H9 (cell line): ENCODE data around the gene GALNT7. TPM values are rescaled to one million over a fixed set of nuclear protein-coding genes. Genes with fewer than 3 reads are reported as not detected.
A peak's percentile ranks its signal among the peaks of the same experiment; 100 is the strongest.

Source experiments
- DNase-seq: peaks from one replicate; pipeline ENCODE4 v3.0.0-alpha.2; 2017
- H2AFZ ChIP-seq: one replicate; pipeline ENCODE4 v1.6.1; 2013; ENCODE audit warnings: mild to moderate bottlenecking, low read length, control low read depth, moderate library complexity
- H2AK5ac ChIP-seq: 2 replicates; pipeline ENCODE4 v1.6.1; 2013; ENCODE audit warnings: low read length, control low read depth, mixed read lengths; ENCODE audit not compliant: insufficient read length
- H2BK120ac ChIP-seq: one replicate; pipeline ENCODE4 v1.6.1; 2013; ENCODE audit warnings: low read depth, mild to moderate bottlenecking, low read length, control low read depth, inconsistent platforms; ENCODE audit not compliant: poor library complexity, severe bottlenecking
- H2BK12ac ChIP-seq: 2 replicates; pipeline ENCODE4 v1.6.1; 2013; ENCODE audit warnings: low read length, control low read depth, mixed read lengths, low read depth; ENCODE audit not compliant: insufficient read length
- H2BK15ac ChIP-seq: 2 replicates; pipeline ENCODE4 v1.6.1; 2013; ENCODE audit warnings: low read depth, low read length, control low read depth
- H2BK20ac ChIP-seq: one replicate; pipeline ENCODE4 v1.6.1; 2013; ENCODE audit warnings: low read depth, mild to moderate bottlenecking, low read length, control low read depth, inconsistent platforms; ENCODE audit not compliant: poor library complexity, severe bottlenecking
- H2BK5ac ChIP-seq: 2 replicates; pipeline ENCODE4 v1.6.1; 2013; ENCODE audit warnings: low read length, control low read depth, mixed read lengths; ENCODE audit not compliant: insufficient read length
- H3K14ac ChIP-seq: 2 replicates; pipeline ENCODE4 v1.6.1; 2013; ENCODE audit warnings: low read length, control low read depth; ENCODE audit not compliant: insufficient read depth
- H3K18ac ChIP-seq: 2 replicates; pipeline ENCODE4 v1.6.1; 2013; ENCODE audit warnings: low read depth, mild to moderate bottlenecking, mixed read lengths, low read length, control low read depth; ENCODE audit not compliant: insufficient read length
- H3K23ac ChIP-seq: 2 replicates; pipeline ENCODE4 v1.6.1; 2013; ENCODE audit warnings: low read length, control low read depth, mixed read lengths, low read depth; ENCODE audit not compliant: insufficient read length
- H3K23me2 ChIP-seq: 2 replicates; pipeline ENCODE4 v1.6.1; 2013; ENCODE audit warnings: low read depth, mild to moderate bottlenecking, mixed read lengths, low read length, control low read depth; ENCODE audit not compliant: insufficient read length, poor library complexity, severe bottlenecking
- H3K27ac ChIP-seq: 2 replicates; pipeline ENCODE4 v1.5.1; 2013; ENCODE audit warnings: low read length, control low read depth, mixed read lengths, low read depth; ENCODE audit not compliant: insufficient read length
- H3K27me3 ChIP-seq: 2 replicates; pipeline ENCODE4 v1.6.1; 2013; ENCODE audit warnings: low read length, control low read depth, inconsistent platforms; ENCODE audit not compliant: insufficient read depth
- H3K4ac ChIP-seq: 2 replicates; pipeline ENCODE4 v1.6.1; 2013; ENCODE audit warnings: low read depth, mild to moderate bottlenecking, control low read depth, inconsistent platforms, low read length, moderate library complexity
- H3K4me1 ChIP-seq: 2 replicates; pipeline ENCODE4 v1.6.1; 2013; ENCODE audit warnings: low read length, control low read depth, inconsistent platforms; ENCODE audit not compliant: insufficient read depth
- H3K4me2 ChIP-seq: 2 replicates; pipeline ENCODE4 v1.6.1; 2013; ENCODE audit warnings: low read length, control low read depth, mixed read lengths; ENCODE audit not compliant: insufficient read length, insufficient read depth
- H3K56ac ChIP-seq: 2 replicates; pipeline ENCODE4 v1.6.1; 2013; ENCODE audit warnings: low read depth, mild to moderate bottlenecking, mixed read lengths, low read length, control low read depth; ENCODE audit not compliant: insufficient read length
- H3K79me1 ChIP-seq: 2 replicates; pipeline ENCODE4 v1.6.1; 2013; ENCODE audit warnings: low read depth, mild to moderate bottlenecking, moderate library complexity, low read length, control low read depth, inconsistent platforms; ENCODE audit not compliant: insufficient read depth, poor library complexity, severe bottlenecking
- H3K79me2 ChIP-seq: 2 replicates; pipeline ENCODE4 v1.6.1; 2013; ENCODE audit warnings: low read length, control low read depth, inconsistent platforms; ENCODE audit not compliant: insufficient read depth
- H3K9ac ChIP-seq: 2 replicates; pipeline ENCODE4 v1.6.1; 2013; ENCODE audit warnings: low read length, control low read depth, mixed read lengths; ENCODE audit not compliant: insufficient read length; ENCODE audit errors: extremely low read depth
- H3K9me3 ChIP-seq: one replicate; pipeline ENCODE4 v1.6.1; 2013; ENCODE audit warnings: low read depth, low read length, inconsistent platforms; ENCODE audit not compliant: control insufficient read depth
- H3T11ph ChIP-seq: one replicate; pipeline ENCODE4 v1.6.1; 2013; ENCODE audit warnings: mild to moderate bottlenecking, low read length, control low read depth, inconsistent platforms
- H4K20me1 ChIP-seq: one replicate; pipeline ENCODE4 v1.6.1; 2013; ENCODE audit not compliant: control insufficient read depth, insufficient read length, insufficient read depth
- H4K5ac ChIP-seq: 2 replicates; pipeline ENCODE4 v1.6.1; 2013; ENCODE audit warnings: low read depth, mild to moderate bottlenecking, mixed read lengths, low read length, control low read depth; ENCODE audit not compliant: insufficient read length
- H4K8ac ChIP-seq: replicated peaks from 2 replicates; pipeline ENCODE4 v1.6.1; 2013; ENCODE audit warnings: low read length, control low read depth, mixed read lengths, low read depth; ENCODE audit not compliant: insufficient read length
- H4K91ac ChIP-seq: 2 replicates; pipeline ENCODE4 v1.6.1; 2013; ENCODE audit warnings: low read depth, mild to moderate bottlenecking, moderate library complexity, mixed read lengths, low read length, control low read depth; ENCODE audit not compliant: insufficient read length
- H3K27ac Mint-ChIP-seq, 3 experiments: 2 replicates in 2 of 3; 3 replicates in 1 of 3; pipeline ENCODE4 v1.8.0; 2020 to 2021; ENCODE audit warnings: mixed read lengths in 3 of 3, mild to moderate bottlenecking in 1 of 3, moderate library complexity in 1 of 3
- H3K27me3 Mint-ChIP-seq: 2 replicates; pipeline ENCODE4 v1.8.0; 2021; ENCODE audit warnings: low read depth, mild to moderate bottlenecking, moderate library complexity, mixed read lengths
- H3K36me3 Mint-ChIP-seq, 3 experiments: 2 replicates in 2 of 3; 3 replicates in 1 of 3; pipeline ENCODE4 v1.8.0; 2020 to 2021; ENCODE audit warnings: low read depth in 3 of 3, mixed read lengths in 3 of 3; ENCODE audit not compliant: insufficient read depth in 1 of 3
- H3K4me1 Mint-ChIP-seq, 2 experiments: 2 replicates each; pipeline ENCODE4 v1.8.0; 2020; ENCODE audit warnings: mixed read lengths in 2 of 2
- H3K4me3 Mint-ChIP-seq, 2 experiments: 2 replicates in 1 of 2; 3 replicates in 1 of 2; pipeline ENCODE4 v1.8.0; 2020 to 2021; ENCODE audit warnings: mild to moderate bottlenecking in 2 of 2, mixed read lengths in 2 of 2, moderate library complexity in 1 of 2
- H3K9me3 Mint-ChIP-seq, 2 experiments: 2 replicates in 1 of 2; 3 replicates in 1 of 2; pipeline ENCODE4 v1.8.0; 2020; ENCODE audit warnings: mild to moderate bottlenecking in 2 of 2, mixed read lengths in 2 of 2, moderate library complexity in 1 of 2
- CTCF ChIP-seq: fragments of 200-600 bp; sonication (generic); conservative IDR thresholded peaks from 3 replicates; pipeline ENCODE4 v1.8.0; 2021; ENCODE audit warnings: antibody characterized with exemption, mild to moderate bottlenecking
- WGBS: extraction: QIAGEN DNeasy Blood & Tissue Kit; methylation state at CpG from one replicate; pipeline ENCODE4 v1.1.7; 2013; ENCODE audit warnings: missing lambda C conversion rate, low lambda C conversion rate, mixed read lengths; ENCODE audit not compliant: insufficient read length; ENCODE audit errors: extremely low coverage; 5-methylcytosine and 5-hydroxymethylcytosine counted together
- total RNA-seq: library from RNA; stranded (reverse); gene quantifications from 2 replicates; pipeline ENCODE4 v1.2.1, GENCODE V29; 2021

The GALNT7 gene
- total RNA-seq, 1 experiment from 2014 or later, result 57.3 TPM

- Histone ChIP-seq H3K14ac (no peak overlapping the region), H3K79me2 (no peaks in the 10 kb centered on the region), H2BK12ac (no peak overlapping the region), H2BK20ac (no peak overlapping the region), H3K23ac (no peak overlapping the region), H4K20me1 (no peaks in the 10 kb centered on the region), H3K23me2 (no peaks in the 10 kb centered on the region), H4K5ac (no peak overlapping the region), H3K18ac (no peak overlapping the region), H4K8ac (no peak overlapping the region), H3K79me1 (no peaks in the 10 kb centered on the region), H3K9me3 (no peaks in the 10 kb centered on the region), H2BK15ac (no peak overlapping the region; the same call in 1 of the 2 replicates), H2AFZ (no peak overlapping the region), H3K4me1 (no peaks in the 10 kb centered on the region; the same call in 1 of the 2 replicates), H3K56ac (no peak overlapping the region), H3K4ac (no peak overlapping the region), H2AK5ac (no peak overlapping the region), H3K9ac (no peak overlapping the region), H2BK120ac (no peak overlapping the region), H2BK5ac (peak overlapping the region; percentile 53), H3K27me3 (no peaks in the 10 kb centered on the region), H3K27ac (no peak overlapping the region), H3T11ph (no peak overlapping the region), H4K91ac (no peak overlapping the region), H3K4me2 (no peak overlapping the region)
- no peak for DNase-seq
- no peak for TF ChIP-seq CTCF
- Mint-ChIP-seq H3K27ac (peak overlapping the region in 1 of 3 experiments; percentile 53; a peak in 1 of 7 replicates), H3K4me1 (peaks cover 3 to 4% of the 10 kb centered on the region in 2 experiments), H3K27me3 (no peaks in the 10 kb centered on the region), H3K36me3 (no peaks in the 10 kb centered on the region; a peak in 1 of 7 replicates), H3K4me3 (no peak overlapping the region), H3K9me3 (no peaks in the 10 kb centered on the region)
- WGBS, result no CpG with 5 or more reads among the region's 3 CpGs
These were observed 23.5 kb upstream of the GALNT7 start for GRCh38 chr4:173145131-173145530.
